ENCODE measurements around the gene TMEM37. TPM values are rescaled to one million over a fixed set of nuclear protein-coding genes. Genes with fewer than 3 reads are reported as not detected.
A peak's percentile ranks its signal among the peaks of the same experiment; 100 is the strongest.
"Not testable (repeated sequence)": the region's sequence is repeated elsewhere in the genome, so short reads cannot be mapped to it uniquely, and the experiment has no call there.

The TMEM37 gene, protein sequence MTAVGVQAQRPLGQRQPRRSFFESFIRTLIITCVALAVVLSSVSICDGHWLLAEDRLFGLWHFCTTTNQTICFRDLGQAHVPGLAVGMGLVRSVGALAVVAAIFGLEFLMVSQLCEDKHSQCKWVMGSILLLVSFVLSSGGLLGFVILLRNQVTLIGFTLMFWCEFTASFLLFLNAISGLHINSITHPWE
- 0.24 and 0.27 TPM in 2 replicates for total RNA-seq (2014; rRNA removed; shearing (Covaris generic))
- polyA plus RNA-seq (2015; cell fraction: cytosol; rRNA removed): 0.58 and 1.8 TPM in 2 replicates
- polyA plus RNA-seq (2015; cell fraction: nucleus; rRNA removed): 0.24 TPM in 1 of 2 replicates, not detected in the other

DNA sequence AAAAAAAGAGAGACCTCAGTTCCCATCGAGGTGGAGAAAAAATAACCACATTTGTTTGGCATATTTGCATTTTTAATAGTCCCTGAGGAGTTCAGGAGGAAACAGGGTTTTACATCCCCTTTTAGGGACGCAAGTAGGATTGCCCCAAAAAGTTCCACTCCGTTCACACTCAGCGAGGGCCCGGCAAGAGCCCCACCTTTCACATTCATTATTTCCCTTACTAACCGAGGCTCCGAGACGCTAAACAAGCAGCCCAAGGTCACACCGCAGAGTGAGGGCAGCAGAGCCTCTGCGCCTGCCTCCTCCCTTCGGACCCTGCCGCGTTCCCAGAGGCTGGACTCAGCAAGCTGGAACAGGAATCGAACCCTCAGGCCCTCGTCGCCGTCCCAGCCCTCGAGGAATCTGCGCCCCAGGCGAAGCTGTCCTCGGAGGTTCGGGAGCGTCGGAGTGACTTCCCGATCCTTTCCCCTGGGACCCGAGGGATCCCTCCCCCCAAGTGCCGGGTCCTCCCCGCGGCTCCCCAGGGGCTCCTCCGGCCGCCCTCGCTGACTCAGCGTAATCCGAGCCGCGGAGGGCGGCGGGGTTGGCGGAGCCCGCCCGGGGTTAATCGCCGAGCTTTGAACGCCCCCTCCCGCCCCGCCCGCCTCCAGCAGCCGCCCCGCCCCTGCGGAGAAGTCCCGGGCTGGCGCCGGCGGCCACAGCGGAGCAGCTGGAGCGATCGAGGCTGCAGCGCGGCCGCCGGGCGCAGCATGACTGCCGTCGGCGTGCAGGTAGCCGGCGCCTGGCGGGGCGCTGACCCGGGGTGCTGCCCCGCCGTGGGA lies at the start of gene TMEM37:
Gene TMEM37 (plus strand): TSS at position 700 of the 821 bp plus-strand sequence. CDS start 50 bp downstream, at position 750.
- DNase-seq (ENCODE audit: low read depth): peak; percentile 57

DNA sequence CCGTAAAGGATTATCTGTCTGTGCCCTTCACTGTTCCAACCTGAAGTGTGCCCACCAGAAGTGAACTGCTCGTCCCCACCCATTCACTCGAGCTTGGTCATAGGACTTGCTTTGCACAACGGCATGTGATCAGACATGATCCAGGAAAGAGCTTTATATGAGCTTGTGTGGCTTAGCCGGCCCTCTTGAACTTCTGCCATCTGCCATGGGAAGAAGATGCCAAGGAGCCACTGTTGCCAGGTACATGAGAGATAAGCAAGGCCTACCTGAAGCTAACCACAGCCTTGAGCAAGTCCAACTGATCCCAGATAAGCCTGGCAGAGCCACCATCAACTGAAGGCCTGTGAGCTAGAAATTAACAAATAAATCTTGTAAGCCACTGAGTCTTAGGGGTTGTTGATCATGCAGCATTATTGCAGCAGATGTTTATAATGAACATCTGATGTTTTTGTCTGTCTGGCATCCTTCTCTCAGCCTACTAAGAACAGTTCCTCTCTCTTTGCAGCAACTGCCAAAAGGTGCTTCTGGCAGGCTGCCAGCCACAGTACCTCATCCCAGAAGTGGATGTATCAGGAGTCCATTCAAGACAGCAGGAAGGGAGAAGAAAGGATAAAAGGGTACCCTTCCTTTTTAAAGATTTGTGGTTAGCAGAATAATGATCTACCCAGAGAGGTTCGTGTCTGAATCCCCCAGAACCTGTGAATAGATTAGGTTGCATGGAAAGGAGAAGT lies 48.1 kb upstream of the TMEM37 start:
- DNase-seq (ENCODE audit: low read depth): no peak

DNA sequence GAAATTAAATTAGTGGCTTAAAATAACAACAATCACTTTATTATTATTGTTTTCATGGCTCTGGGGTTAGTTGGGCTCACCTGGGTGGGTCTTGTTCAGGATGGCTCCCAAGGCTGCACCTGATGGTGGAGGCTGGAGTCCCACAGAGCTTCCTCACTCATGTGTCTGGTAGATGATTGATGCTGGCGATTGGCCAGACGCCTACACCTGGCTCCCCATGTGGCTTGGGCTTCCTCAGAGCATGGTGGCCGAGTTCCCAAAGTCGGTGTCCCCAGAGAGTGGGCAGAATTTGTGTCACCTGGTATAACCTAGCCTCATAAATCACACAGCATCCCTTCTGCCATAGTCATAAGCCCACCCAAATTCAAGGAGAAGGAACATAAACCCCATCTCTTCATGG lies 46.7 kb upstream of the TMEM37 start:
- DNase-seq (ENCODE audit: low read depth): no peak

DNA sequence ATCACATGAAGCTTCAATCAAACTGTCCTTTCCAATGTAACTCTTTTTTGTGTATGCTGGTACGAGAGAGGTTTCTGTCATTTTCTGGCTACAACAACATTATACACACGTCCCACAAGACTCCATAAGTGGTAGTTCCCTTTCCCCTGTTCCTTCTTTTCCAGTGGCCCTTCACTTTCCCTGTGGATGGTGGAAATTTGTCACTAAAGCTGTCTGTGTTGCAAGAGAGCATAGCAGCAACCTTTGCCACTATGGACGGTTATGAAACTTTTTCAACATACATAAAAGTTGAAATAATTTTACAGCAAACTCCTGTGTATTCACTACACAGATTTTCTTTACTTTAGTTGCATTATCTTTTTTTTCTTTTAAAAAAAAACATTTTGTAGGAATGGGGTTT lies 46.2 kb upstream of the TMEM37 start:
- DNase-seq (ENCODE audit: low read depth): no peak

DNA sequence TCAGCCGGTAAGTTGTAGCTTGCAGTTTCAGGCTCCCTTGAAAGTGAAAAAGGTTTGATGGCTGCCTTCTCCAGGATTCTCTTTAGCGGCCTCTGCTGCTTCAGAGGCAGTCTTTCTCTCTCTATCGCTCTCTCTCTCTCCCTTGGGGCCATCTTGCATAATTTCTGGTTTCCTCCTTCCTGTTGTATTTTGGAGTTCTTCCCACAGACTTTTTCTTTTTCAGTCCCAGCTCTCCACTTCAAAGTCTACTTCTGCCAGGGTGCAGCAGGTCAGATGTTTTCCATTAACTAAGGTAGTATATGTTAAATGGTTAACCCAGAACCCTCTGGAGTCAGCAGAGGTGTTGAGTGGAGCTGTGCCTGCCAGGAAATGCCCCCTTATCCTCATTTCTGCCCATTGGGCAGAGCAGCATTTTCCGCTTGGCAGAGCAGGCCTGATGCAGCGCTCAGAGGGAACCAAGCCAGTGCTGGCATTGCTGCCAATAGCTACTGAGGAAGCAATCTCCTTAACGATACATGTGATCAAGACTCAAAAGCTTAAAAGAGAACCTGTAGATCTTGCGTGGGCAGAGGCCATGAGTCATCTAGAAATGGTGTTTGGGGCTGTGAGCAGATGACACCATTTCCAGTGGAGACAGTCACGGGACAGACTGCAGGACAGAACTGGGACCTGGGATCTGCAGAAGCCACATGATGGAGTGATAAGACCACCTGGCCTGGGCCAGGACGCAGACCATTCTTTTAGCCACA lies 44.1 kb upstream of the TMEM37 start:
- no peak for DNase-seq (ENCODE audit: low read depth)

DNA sequence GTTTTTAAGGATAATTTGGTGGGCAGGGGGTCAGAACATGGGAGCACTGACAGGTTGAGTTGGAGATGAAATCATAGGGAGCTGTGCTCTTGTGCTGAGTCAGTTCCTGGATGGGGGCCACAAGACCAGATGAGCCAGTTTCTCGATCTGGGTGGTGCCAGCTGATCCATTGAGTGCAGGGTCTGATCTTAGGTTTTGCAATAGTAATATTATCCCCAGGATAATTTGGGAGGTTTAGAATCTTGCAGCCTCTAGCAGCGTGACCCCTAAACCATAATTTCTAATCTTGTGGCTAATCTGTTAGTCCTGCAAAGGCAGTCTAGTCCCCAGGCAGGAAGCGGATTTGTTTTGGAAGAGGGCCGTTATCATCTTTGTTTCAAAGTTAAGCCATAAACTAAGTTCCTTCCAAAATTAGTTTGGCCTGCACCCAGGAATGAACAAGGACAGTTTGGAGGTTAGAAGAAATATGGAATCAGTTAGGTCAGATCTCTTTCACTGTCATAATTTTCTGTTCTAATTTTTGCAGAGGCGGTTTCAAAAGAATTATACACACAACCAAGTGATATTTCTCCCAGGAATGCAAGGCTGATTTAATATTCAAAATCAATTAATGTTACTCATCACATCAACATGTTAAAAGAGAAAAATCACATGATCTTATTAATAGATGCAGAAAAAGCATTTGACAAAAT lies 41.9 kb upstream of the TMEM37 start:
- peak; percentile 56 for DNase-seq (ENCODE audit: low read depth)

DNA sequence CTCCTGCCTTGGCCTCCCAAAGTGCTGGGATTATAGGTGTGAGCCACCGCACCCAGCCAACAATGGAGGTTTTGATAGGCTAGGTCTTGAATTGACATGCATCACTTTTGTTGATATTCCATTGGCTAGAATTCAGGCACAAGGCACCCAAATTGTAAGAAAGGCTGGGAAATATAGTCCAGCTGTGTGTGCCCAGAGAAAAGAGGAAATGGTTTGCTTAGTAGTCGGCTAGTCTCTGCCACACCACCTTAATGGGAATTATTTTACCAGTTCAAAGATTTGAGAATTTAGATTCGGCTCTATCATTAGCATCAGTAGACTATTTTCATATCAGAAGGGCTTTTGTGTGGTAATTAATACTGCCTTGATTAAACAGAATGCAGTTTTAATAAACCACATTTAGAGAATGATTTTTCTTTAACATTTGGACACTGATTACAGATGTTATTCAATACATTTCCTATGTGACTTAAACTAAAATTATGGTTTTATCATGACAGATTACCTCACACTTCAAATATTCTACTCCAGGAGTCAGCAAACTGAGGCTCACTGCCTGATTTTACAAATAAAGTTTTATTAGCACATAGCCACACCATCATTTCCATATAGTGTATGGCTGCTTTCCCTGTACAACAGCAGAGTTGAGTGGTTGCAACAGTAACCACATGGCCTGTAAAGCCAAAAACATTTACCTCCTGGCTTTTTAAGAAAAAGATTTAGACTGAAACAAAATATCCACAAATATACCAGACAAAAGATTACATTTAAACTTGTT lies 37.5 kb upstream of the TMEM37 start:
- DNase-seq (ENCODE audit: low read depth): no peak

DNA sequence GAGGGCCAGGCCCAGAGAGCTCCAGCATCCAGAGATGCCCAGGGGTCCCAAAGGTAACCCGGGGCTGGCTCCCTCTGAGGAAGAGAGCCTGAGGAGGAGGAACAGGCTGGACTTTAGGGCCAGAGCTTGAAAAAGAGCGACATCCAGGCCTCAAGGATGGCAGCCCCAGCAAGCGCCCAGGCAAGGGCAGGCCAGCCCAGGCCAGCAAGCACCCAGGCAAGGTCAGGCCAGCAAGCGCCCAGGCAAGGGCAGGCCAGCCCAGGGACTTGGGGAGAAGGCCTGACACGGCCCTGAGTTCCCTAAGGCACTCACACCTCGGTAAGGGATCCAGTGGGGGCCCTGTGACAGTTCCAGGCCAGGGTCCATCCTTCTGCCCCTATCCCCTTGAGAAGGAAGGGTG lies 34.5 kb upstream of the TMEM37 start:
- no peak for DNase-seq (ENCODE audit: low read depth)

DNA sequence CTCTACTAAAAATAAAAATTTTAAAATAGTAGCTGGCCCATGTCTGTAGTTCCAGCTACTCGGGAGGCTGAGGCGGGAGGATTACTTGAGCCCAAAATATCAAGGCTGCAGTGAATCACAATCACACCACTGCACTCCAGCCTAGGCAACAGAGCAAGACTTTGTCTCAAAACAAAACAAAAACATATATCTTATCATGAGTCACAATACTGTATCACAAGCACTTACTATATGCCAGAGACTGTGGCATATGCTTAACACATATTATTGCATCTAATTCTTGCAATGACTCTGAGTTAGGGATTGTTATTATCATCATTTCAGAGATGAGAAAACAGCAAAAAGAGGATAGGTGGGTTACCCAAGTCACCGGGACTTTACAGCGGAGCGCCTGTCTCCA lies 29.5 kb upstream of the TMEM37 start:
- no peak for DNase-seq (ENCODE audit: low read depth)

DNA sequence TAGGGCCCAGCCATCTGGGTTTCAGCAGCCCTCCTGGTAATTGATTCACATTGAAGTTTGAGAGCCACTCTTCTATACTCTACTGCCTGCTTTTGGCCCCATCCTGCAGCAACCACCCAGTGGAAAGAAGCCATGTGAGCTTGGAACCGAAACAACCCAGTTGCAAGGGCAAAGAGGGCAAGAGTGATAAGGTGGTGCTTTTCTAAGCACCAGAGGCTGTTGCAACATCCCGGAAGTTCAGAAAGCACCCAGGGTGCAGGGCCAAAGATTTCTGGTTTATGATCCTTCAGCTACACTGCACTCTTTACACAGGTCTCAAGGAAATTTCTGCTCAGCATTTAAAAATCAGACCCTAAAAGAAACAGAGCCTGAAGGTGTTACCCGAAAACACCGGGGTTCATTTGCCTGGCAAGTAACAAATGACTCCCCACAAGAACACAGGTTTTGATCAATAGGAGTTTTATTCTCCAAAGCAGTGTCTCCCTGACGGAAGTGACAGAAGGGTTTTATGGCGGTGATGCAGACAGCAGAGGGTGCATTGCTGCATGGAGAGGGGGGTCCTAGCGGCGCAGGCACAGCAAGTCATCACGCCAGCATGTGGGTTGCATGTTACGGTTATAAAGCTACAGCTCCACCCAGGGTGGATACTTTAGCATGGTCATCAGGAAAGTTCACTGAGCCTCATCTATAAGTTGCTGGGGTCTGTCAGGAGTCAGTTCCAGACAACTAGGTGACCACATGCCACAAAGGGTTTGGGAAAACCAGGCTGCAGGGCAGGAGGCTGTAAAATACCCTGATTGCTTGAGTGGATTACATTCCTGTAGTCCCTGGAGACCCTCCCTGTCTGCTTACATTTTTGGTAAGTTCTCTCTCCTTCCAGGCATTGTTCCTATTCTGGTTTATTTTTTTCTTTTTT lies 28.8 kb upstream of the TMEM37 start:
- no peak for DNase-seq (ENCODE audit: low read depth)

DNA sequence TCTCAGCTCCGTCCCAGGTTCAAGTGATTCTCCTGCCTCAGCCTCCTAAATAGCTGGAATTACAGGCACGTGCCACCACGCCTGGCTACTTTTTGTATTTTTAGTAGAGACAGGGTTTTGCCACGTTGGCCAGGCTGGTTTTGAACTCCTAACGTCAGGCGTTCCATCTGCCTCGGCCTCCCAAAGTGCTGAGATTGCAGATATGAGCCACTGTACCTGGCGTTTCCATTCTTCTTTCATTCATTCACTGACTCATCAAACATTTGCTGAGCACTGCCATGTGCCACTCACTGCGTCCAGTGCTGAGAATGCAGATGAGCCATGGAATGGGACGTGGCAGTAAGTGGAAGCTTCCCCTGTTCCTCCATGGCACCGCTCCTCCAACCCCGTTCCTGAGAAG lies 28.0 kb upstream of the TMEM37 start:
- not testable (repeated sequence) for DNase-seq (ENCODE audit: low read depth)

DNA sequence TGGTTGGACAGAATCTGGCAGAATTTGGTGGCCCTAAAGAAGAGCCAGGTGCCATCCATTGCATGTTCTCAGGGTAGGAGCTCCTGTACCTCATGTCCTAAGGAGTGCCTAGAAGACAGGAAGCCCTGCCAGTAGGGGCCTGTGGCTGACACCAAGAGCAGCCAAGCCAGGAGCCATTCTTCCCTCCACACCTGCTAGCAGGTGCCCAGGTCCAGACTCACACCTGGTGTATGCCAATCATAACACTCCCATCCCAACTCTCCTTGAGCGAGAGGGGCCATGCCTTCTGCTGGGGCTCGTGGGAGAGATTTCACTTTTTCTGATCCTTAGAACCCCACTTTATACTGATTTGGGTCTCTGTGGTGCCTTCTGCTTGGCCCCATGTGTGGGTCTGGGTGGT lies 26.5 kb upstream of the TMEM37 start:
- DNase-seq (ENCODE audit: low read depth): no peak

DNA sequence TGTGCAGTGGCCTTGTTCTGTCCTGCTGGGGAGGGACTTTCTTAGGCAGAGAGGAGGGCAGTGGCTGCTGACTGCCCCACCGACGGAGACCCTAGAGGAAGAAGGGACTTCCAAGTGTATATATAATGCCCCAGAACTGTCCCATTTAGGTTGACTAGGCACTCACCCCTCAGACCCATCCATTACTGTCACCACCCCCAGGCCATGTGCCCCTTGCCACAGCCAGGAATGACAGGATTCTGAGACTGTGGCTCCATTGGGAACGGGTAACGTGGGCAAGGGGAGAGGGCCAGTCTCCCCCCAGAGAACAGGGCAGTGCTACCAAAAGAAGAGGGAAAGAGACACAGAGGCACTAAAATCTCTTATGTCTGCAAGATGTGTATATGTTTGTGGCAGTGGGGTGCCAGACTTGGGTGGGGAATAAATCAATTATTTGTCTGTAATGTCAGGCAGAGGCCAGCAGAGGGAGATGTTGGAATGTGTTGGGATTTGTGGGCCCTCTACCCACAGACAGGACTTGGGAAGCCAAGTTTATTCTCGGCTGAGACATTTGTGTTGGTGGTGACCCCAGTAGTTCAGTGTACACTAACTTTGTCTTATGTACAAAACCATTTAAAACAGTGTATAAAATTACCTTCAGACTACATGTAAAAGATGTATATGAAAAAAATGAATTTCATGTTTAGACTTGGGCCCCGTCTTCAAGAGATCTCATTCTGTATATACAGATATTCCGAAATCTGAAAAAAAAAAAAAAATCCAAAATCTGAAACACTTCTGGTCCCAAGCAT lies 24.0 kb upstream of the TMEM37 start:
- peak; percentile 58 for DNase-seq (ENCODE audit: low read depth)

DNA sequence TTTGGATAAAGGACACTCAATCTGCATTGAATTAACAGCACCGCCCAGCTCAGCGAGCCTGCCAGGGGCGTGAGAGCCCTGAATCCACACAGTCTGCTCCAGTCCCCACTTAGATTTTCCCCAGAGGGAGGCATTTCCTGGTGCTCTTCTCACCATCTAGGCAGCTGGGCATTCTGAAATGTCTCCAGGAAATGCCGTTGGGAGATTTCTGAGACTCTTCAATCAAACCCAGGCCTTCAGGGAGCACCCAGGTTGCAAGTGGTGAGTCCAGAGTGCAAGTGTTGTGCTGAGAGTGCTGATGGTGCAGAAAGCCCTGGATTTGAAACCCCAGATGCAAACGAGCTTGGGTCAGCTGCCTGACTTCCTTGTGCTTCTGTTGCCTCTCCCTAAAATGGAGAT lies 23.4 kb upstream of the TMEM37 start:
- no peak for DNase-seq (ENCODE audit: low read depth)

DNA sequence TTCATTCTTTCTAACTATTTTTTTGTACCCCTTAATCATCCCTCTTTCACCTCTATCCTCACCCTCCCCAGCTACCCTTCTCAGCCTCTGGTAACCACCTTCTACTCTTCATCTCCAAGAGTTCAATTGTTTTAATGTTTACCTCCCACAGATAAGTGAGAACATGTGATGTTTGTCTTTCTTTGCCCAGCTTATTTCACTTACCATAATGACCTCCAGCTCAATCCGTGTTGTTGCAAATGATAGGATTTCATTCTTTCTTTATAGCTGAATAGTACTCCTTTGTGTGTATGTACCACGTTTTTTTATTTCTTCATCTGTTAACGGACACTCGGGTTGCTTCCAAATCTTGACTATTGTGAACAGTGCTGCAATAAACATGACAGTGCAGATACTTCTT lies 22.1 kb upstream of the TMEM37 start:
- no peak for DNase-seq (ENCODE audit: low read depth)

DNA sequence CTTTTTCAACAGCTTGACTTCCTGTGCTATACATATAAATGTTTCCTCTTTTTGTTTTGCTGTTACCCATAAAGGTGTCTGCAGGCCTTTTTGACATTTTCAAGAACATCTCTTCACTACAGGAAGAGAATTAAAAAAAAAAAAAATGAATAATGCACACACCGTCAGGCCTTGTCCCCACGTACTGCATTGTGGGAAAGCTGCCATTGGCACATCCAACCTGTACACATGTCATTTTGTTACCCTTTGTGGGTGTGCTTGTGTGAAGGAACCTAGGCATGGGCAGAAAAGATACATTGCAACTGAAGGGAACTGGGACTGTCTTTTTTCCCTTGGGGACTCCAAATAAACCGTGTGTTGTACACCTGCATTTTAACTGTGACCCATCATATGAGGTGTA lies 16.8 kb upstream of the TMEM37 start:
- no peak for DNase-seq (ENCODE audit: low read depth)

DNA sequence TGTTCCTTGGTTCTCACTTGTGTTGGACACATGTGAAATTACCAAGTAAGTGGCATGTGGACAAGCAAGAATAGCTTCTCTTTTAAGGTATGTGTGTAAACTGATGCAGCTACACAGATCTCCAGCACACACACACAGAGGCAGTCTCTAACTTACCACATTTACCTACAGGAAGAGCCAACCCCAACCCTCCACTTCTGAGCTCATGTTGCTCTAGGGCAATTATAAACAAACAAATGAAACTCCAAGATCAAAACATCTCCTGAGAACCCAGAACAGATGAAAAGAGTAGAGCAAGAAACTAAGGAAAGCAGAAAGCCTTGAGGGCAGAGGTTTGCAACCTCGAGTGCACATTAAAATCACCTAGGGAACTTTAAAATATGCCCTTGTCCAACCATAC lies 16.0 kb upstream of the TMEM37 start:
- no peak for DNase-seq (ENCODE audit: low read depth)

DNA sequence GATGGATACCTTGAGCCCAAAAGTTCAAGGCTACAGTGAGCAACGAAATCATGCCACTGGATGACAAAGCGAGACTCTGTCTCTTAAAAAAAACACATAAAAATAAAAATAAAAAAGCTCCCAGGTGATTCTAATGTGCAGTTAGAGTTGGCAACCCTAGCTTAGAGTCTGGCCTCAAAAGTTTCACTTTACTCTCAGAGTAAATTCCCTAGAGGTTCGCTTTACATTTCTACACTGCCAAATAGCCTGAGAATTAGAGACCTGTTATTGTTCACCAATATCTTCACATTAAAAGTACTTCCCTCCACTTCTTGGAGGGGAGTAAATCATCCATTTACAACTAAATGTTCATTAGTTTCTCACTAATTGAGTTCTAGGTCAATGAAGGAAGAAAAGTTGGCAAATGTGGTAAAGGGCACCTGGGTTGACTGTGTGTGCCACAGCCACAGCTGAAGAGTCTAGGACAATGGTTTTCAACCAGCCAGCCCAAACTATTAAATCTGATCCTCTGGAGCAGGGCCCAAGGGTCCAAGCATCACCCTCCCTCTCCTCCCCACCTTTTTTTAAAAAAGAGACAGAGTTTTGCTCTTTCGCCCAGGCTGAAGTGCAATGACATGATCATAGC lies 15.2 kb upstream of the TMEM37 start:
- DNase-seq (ENCODE audit: low read depth): no peak
